Liver (tissue), 9 donors: ENCODE data around the gene NFE2L2. TPM values are rescaled to one million over a fixed set of nuclear protein-coding genes. Genes with fewer than 3 reads are reported as not detected.
A peak's percentile ranks its signal among the peaks of the same experiment; 100 is the strongest.

ENCODE experiments used
- DNase-seq: peaks from one replicate; pipeline ENCODE4 v3.0.0-alpha.2; 2017; ENCODE audit warnings: low spot score
- H3K27ac ChIP-seq, 2 donors: one replicate each; pipeline ENCODE4 v1.7.0; 2013; ENCODE audit warnings: inconsistent platforms in 2 of 2, low read length in 2 of 2, control low read depth in 1 of 2, low read depth in 1 of 2, mild to moderate bottlenecking in 1 of 2
- H3K27me3 ChIP-seq, 4 donors: one replicate each; pipeline versions ENCODE4 v1.6.1 to v1.7.0; 2013; ENCODE audit warnings: low read length in 3 of 4, inconsistent platforms in 1 of 4, mild to moderate bottlenecking in 1 of 4, moderate library complexity in 1 of 4; ENCODE audit not compliant: control insufficient read depth in 4 of 4, insufficient read depth in 4 of 4
- H3K36me3 ChIP-seq, 4 donors: one replicate each; pipeline versions ENCODE4 v1.6.1 to v1.7.0; 2013; ENCODE audit warnings: low read length in 3 of 4, mild to moderate bottlenecking in 3 of 4, low read depth in 1 of 4, moderate library complexity in 1 of 4; ENCODE audit not compliant: control insufficient read depth in 4 of 4, insufficient read depth in 3 of 4
- H3K4me1 ChIP-seq, 4 donors: one replicate each; pipeline versions ENCODE4 v1.6.1 to v1.7.0; 2013; ENCODE audit warnings: low read length in 3 of 4, mild to moderate bottlenecking in 3 of 4, moderate library complexity in 1 of 4; ENCODE audit not compliant: control insufficient read depth in 4 of 4, insufficient read depth in 4 of 4
- H3K4me3 ChIP-seq, 3 donors: one replicate each; pipeline versions ENCODE4 v1.6.1 to v1.7.0; 2013; ENCODE audit warnings: low read length in 3 of 3, control low read depth in 1 of 3, low read depth in 1 of 3, mild to moderate bottlenecking in 1 of 3
- H3K9ac ChIP-seq, 2 donors: one replicate each; pipeline ENCODE4 v1.7.0; 2013; ENCODE audit warnings: low read length in 2 of 2, mild to moderate bottlenecking in 2 of 2, moderate library complexity in 2 of 2, control low read depth in 1 of 2, low read depth in 1 of 2
- H3K9me3 ChIP-seq, 4 donors: one replicate each; pipeline versions ENCODE4 v1.6.1 to v1.7.0; 2013; ENCODE audit warnings: low read length in 3 of 4; ENCODE audit not compliant: control insufficient read depth in 4 of 4
- ATF3 ChIP-seq: IDR thresholded peaks from 2 replicates; pipeline ENCODE4 v1.6.1; 2016; ENCODE audit warnings: antibody characterized with exemption
- CTCF ChIP-seq: fragments of 150-350 bp; IDR thresholded peaks from 2 replicates; pipeline ENCODE4 v1.5.1; 2017; ENCODE audit warnings: improper control_type of control experiment, low read depth, low read length; ENCODE audit not compliant: missing input control
- EGR1 ChIP-seq, 2 donors: IDR thresholded peaks; 2 replicates each; pipeline ENCODE4 v1.6.1; 2016 to 2018; ENCODE audit warnings: antibody characterized with exemption in 2 of 2, low read depth in 2 of 2
- FOXA1 ChIP-seq: IDR thresholded peaks from 2 replicates; pipeline ENCODE4 v1.6.1; 2016; ENCODE audit warnings: antibody characterized with exemption
- FOXA2 ChIP-seq: IDR thresholded peaks from 2 replicates; pipeline ENCODE4 v1.6.1; 2016; ENCODE audit warnings: antibody characterized with exemption
- GABPA ChIP-seq, 2 donors: IDR thresholded peaks in 1 of 2; conservative IDR thresholded peaks in 1 of 2; 2 replicates each; pipeline ENCODE4 v1.6.1; 2016; ENCODE audit warnings: antibody characterized with exemption in 2 of 2, mild to moderate bottlenecking in 1 of 2, moderate library complexity in 1 of 2
- HNF4A ChIP-seq, 2 donors: conservative IDR thresholded peaks; 2 replicates each; pipeline ENCODE4 v1.6.1; 2016; ENCODE audit warnings: antibody characterized with exemption in 2 of 2, mild to moderate bottlenecking in 2 of 2
- HNF4G ChIP-seq: IDR thresholded peaks from 2 replicates; pipeline ENCODE4 v1.6.1; 2016; ENCODE audit warnings: antibody characterized with exemption
- JUND ChIP-seq, 2 donors: IDR thresholded peaks; 2 replicates each; pipeline ENCODE4 v1.6.1; 2016; ENCODE audit warnings: antibody characterized with exemption in 2 of 2
- MAX ChIP-seq: IDR thresholded peaks from 2 replicates; pipeline ENCODE4 v1.6.1; 2016; ENCODE audit warnings: antibody characterized with exemption
- NR2F2 ChIP-seq: IDR thresholded peaks from 2 replicates; pipeline ENCODE4 v1.6.1; 2016; ENCODE audit warnings: antibody characterized with exemption
- RAD21 ChIP-seq, 2 donors: IDR thresholded peaks; 2 replicates each; pipeline ENCODE4 v1.6.1; 2016; ENCODE audit warnings: antibody characterized with exemption in 2 of 2, mild to moderate bottlenecking in 2 of 2
- REST ChIP-seq: IDR thresholded peaks from 2 replicates; pipeline ENCODE4 v1.6.1; 2016; ENCODE audit warnings: antibody characterized with exemption, mild to moderate bottlenecking
- RXRA ChIP-seq, 2 donors: IDR thresholded peaks; 2 replicates each; pipeline ENCODE4 v1.6.1; 2017 to 2018; ENCODE audit warnings: antibody characterized with exemption in 2 of 2, mild to moderate bottlenecking in 1 of 2
- SP1 ChIP-seq: IDR thresholded peaks from 2 replicates; pipeline ENCODE4 v1.6.1; 2018; ENCODE audit warnings: antibody characterized with exemption, mild to moderate bottlenecking
- TAF1 ChIP-seq: conservative IDR thresholded peaks from 2 replicates; pipeline ENCODE4 v1.6.1; 2016; ENCODE audit warnings: antibody characterized with exemption, mild to moderate bottlenecking
- YY1 ChIP-seq: IDR thresholded peaks from 2 replicates; pipeline ENCODE4 v1.6.1; 2016; ENCODE audit warnings: antibody characterized with exemption, mild to moderate bottlenecking
- ZBTB33 ChIP-seq: IDR thresholded peaks from 2 replicates; pipeline ENCODE4 v1.6.1; 2016; ENCODE audit warnings: antibody characterized with exemption
- WGBS: extraction: QIAGEN DNeasy Blood & Tissue Kit; methylation state at CpG from one replicate; pipeline ENCODE4 v1.1.7; 2013; 5-methylcytosine and 5-hydroxymethylcytosine counted together
- polyA plus RNA-seq, 2 donors: library from polyadenylated mRNA; stranded (reverse) in 1 of 2; unstranded in 1 of 2; fragments of 200-250 nt in 1 of 2; fragments of >200 nt in 1 of 2; fragmentation: Nextera tagmentation in 1 of 2; extraction: Ambion mirVana in 1 of 2; gene quantifications; one replicate each; pipeline versions ENCODE4 v1.2.1 to v1.2.3, GENCODE V29; 2013 to 2015
- total RNA-seq, 2 donors: library from RNA; depleted of rRNA; stranded (reverse); fragments of >200 nt; gene quantifications; one replicate each; pipeline ENCODE4 v1.2.3, GENCODE V29; 2014
- donor health status: healthy.
- donor health status: healthy.
- donor health status: healthy.
- donor health status: healthy.
- donor health status: healthy.

Gene NFE2L2
- total and polyA plus RNA-seq, 4 donors = 22.5 to 31.0 (median 27.1) TPM

- no peak for TF ChIP-seq GABPA (IDR thresholded peaks at IDR 0.05 in 1 of 2, conservative IDR thresholded peaks at IDR 0.05 in 1 of 2)
Observed at GRCh38 chr2:177192788-177193187, 71.7 kb downstream of the NFE2L2 start (continued).

- H3K9me3 ChIP-seq = no peaks in the 10 kb centered on the region
- H3K27me3 ChIP-seq = no peaks in the 10 kb centered on the region
- 84% methylated on average over 1 of the region's 1 CpG for WGBS
- H3K4me1 ChIP-seq = peaks cover 0 to 8% (median 4%) of the 10 kb centered on the region in 4 donors
- no peaks in the 10 kb centered on the region for H3K36me3 ChIP-seq
- no peak overlapping the region for H3K9ac ChIP-seq
- TF ChIP-seq TAF1 = no peak
- TF ChIP-seq FOXA2 = no peak
- no peak for TF ChIP-seq JUND (IDR thresholded peaks at IDR 0.05)
- TF ChIP-seq MAX = no peak
- no peak for TF ChIP-seq GABPA (IDR thresholded peaks at IDR 0.05 in 1 of 2, conservative IDR thresholded peaks at IDR 0.05 in 1 of 2)
- TF ChIP-seq EGR1 (IDR thresholded peaks at IDR 0.05; ENCODE audit: low read depth in 2 of 2) = no peak
- no peak for TF ChIP-seq NR2F2
- no peak for TF ChIP-seq HNF4A (conservative IDR thresholded peaks at IDR 0.05)
- no peak for TF ChIP-seq ZBTB33
- no peak for TF ChIP-seq RXRA (IDR thresholded peaks at IDR 0.05)
- TF ChIP-seq HNF4G = no peak
- TF ChIP-seq SP1 = no peak
- no peak for TF ChIP-seq CTCF
- no peak for TF ChIP-seq FOXA1
- TF ChIP-seq RAD21 (IDR thresholded peaks at IDR 0.05) = no peak
- no peak for TF ChIP-seq YY1
- no peak for DNase-seq
- no peak overlapping the region for H3K4me3 ChIP-seq
- H3K27ac ChIP-seq = no peak overlapping the region
Observed at GRCh38 chr2:177190941-177191340, 73.6 kb downstream of the NFE2L2 start.

- 93% methylated on average over 7 of the region's 7 CpGs for WGBS
- no peak for TF ChIP-seq MAX
- TF ChIP-seq NR2F2 = no peak
- TF ChIP-seq TAF1 = no peak
- TF ChIP-seq FOXA1 = no peak
- no peak for TF ChIP-seq JUND (IDR thresholded peaks at IDR 0.05)
- TF ChIP-seq HNF4A (conservative IDR thresholded peaks at IDR 0.05) = no peak
- TF ChIP-seq ZBTB33 = no peak
- TF ChIP-seq RXRA (IDR thresholded peaks at IDR 0.05) = no peak
- no peak for TF ChIP-seq GABPA (IDR thresholded peaks at IDR 0.05 in 1 of 2, conservative IDR thresholded peaks at IDR 0.05 in 1 of 2)
- no peak for TF ChIP-seq ATF3
- TF ChIP-seq RAD21 (IDR thresholded peaks at IDR 0.05) = no peak
- no peak for TF ChIP-seq YY1
- TF ChIP-seq REST = no peak
- TF ChIP-seq FOXA2 = no peak
- no peaks in the 10 kb centered on the region for H3K9me3 ChIP-seq
- H3K9ac ChIP-seq = no peak overlapping the region
- H3K4me3 ChIP-seq = no peak overlapping the region
- H3K4me1 ChIP-seq = peaks cover 0 to 12% (median 5%) of the 10 kb centered on the region in 4 donors
- peak overlapping the region in 1 of 2 donors; percentile 12 for H3K27ac ChIP-seq
- no peaks in the 10 kb centered on the region for H3K36me3 ChIP-seq
- DNase-seq = peak; percentile 44
- H3K27me3 ChIP-seq = no peaks in the 10 kb centered on the region
Observed at GRCh38 chr2:177188482-177189469, 75.8 kb downstream of the NFE2L2 start.
